Nephron (organoid): ENCODE measurements around the gene NOX5.

Source experiments
- H3K27ac Mint-ChIP-seq, 3 experiments: 2 replicates each; pipeline ENCODE4 v1.8.0; 2020; ENCODE audit warnings: mixed read lengths in 3 of 3, mild to moderate bottlenecking in 2 of 3, moderate library complexity in 1 of 3
- H3K27me3 Mint-ChIP-seq: 2 replicates; pipeline ENCODE4 v1.8.0; 2021; ENCODE audit warnings: low read depth, mild to moderate bottlenecking, moderate library complexity, mixed read lengths
- H3K36me3 Mint-ChIP-seq: 2 replicates; pipeline ENCODE4 v1.8.0; 2020; ENCODE audit warnings: low read depth, mixed read lengths
- H3K4me1 Mint-ChIP-seq: 2 replicates; pipeline ENCODE4 v1.8.0; 2020; ENCODE audit warnings: mixed read lengths
- H3K4me3 Mint-ChIP-seq, 3 experiments: 2 replicates each; pipeline ENCODE4 v1.8.0; 2020; ENCODE audit warnings: mild to moderate bottlenecking in 3 of 3, mixed read lengths in 3 of 3, moderate library complexity in 2 of 3
- H3K9me3 Mint-ChIP-seq: 2 replicates; pipeline ENCODE4 v1.8.0; 2020; ENCODE audit warnings: mixed read lengths
- TF ChIP-seq, protein P1 (sequence below), 3 experiments: fragments of 200-600 bp; sonication (generic); IDR thresholded peaks; one replicate each; pipeline ENCODE4 v1.5.0; 2021; ENCODE audit warnings: antibody characterized with exemption in 3 of 3; ENCODE audit not compliant: unreplicated experiment in 3 of 3

The NOX5 gene

DNA sequence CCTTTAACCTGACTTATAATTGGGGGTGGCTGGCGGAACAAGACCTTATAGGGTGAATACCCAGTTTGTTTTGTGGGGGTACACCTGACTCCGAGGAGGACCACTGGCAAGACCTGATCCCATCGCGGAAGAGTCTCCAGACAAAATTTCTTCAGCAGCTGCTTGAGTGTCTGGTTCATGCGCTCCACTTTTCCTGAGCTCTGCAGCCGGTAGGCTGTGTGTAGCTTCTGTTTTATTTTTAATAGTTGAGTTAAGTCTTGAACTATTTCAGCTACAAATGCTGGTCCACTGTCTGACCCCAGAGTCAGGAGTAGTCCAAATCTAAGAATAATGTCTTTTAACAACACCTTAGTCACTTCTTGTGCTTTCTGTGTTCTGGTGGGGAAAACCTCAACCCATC is 21.2 kb upstream of the NOX5 start:
- TF ChIP-seq, protein P1, sequence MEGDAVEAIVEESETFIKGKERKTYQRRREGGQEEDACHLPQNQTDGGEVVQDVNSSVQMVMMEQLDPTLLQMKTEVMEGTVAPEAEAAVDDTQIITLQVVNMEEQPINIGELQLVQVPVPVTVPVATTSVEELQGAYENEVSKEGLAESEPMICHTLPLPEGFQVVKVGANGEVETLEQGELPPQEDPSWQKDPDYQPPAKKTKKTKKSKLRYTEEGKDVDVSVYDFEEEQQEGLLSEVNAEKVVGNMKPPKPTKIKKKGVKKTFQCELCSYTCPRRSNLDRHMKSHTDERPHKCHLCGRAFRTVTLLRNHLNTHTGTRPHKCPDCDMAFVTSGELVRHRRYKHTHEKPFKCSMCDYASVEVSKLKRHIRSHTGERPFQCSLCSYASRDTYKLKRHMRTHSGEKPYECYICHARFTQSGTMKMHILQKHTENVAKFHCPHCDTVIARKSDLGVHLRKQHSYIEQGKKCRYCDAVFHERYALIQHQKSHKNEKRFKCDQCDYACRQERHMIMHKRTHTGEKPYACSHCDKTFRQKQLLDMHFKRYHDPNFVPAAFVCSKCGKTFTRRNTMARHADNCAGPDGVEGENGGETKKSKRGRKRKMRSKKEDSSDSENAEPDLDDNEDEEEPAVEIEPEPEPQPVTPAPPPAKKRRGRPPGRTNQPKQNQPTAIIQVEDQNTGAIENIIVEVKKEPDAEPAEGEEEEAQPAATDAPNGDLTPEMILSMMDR (IDR thresholded peaks at IDR 0.05; ENCODE audit: unreplicated experiment in 3 of 3), result no peak
- no peak overlapping the region for H3K27ac Mint-ChIP-seq
- H3K27me3 Mint-ChIP-seq, result peaks cover 5% of the 10 kb centered on the region
- H3K4me1 Mint-ChIP-seq, result peaks cover 55% of the 10 kb centered on the region
- no peaks in the 10 kb centered on the region for H3K36me3 Mint-ChIP-seq
- H3K4me3 Mint-ChIP-seq, result no peak overlapping the region
- peaks cover 1% of the 10 kb centered on the region for H3K9me3 Mint-ChIP-seq

DNA sequence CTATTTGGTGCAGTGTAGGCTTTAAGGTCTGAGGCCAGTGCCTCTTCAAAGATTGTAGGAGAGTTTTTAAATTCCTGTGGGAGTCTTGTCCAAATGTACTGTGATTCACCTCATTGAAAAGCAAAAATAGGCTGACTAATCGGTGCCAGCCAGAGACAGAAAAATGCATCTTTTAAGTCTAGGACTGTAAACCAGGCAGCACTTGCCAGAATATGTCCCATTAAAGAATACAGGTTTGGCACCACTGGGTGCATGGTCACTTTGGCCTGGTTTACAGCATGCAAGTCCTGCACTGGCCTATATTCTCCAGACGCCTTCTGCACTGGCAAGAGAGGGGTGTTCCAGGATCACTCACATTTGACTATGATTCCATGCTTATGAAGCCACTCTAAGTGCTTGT is 20.3 kb upstream of the NOX5 start:
- Mint-ChIP-seq H3K4me3 (no peak overlapping the region), H3K36me3 (no peaks in the 10 kb centered on the region), H3K27ac (peak overlapping the region in 2 of 3 experiments; percentile 2 to 48), H3K27me3 (peaks cover 5% of the 10 kb centered on the region), H3K4me1 (peaks cover 64% of the 10 kb centered on the region), H3K9me3 (no peaks in the 10 kb centered on the region)
- TF ChIP-seq, protein P1 (IDR thresholded peaks at IDR 0.05; ENCODE audit: unreplicated experiment in 3 of 3), result no peak

DNA sequence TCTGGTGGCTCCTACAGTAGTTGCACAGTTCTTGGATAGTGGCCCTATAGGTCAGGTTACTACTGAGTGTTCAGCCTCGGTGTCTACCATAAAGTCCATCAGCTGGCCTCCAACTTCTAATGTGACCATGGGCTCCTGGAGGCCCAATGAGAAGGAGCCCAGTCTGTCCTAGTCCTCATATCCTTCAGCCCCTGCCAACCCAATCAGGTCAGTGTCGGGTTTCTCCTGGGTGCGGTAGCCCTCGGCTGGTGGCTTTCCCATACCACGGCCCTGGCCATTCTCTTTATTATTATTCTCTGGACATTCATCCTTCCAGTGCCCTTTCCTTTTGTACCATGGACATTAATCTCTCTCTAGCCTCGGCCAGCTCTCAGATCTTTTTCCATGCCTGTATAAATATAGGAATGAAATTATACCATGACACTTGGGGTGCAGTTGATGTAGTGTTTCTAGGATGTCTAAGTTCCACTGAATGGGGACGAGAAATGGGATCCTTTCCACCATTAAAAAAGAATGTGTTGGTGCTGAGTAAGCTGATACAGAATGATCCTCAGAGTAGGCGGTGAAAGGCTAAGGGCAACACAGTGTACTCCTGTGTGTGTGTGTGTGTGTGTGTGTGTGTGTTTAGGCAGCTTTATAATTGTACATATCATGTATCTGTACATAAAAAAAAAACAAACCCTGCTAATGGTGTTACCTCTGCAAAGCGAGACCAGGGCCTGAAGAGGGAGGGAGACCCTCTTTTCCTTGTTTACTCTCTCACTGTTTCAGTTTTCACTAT is 19.3 kb upstream of the NOX5 start:
- H3K27me3 Mint-ChIP-seq, result no peaks in the 10 kb centered on the region
- H3K27ac Mint-ChIP-seq, result peak overlapping the region; percentile 17 to 54 (median 38)
- H3K4me1 Mint-ChIP-seq, result peaks cover 74% of the 10 kb centered on the region
- H3K4me3 Mint-ChIP-seq, result no peak overlapping the region
- TF ChIP-seq, protein P1 (IDR thresholded peaks at IDR 0.05; ENCODE audit: unreplicated experiment in 3 of 3), result no peak
- no peaks in the 10 kb centered on the region for H3K36me3 Mint-ChIP-seq
- no peaks in the 10 kb centered on the region for H3K9me3 Mint-ChIP-seq

DNA sequence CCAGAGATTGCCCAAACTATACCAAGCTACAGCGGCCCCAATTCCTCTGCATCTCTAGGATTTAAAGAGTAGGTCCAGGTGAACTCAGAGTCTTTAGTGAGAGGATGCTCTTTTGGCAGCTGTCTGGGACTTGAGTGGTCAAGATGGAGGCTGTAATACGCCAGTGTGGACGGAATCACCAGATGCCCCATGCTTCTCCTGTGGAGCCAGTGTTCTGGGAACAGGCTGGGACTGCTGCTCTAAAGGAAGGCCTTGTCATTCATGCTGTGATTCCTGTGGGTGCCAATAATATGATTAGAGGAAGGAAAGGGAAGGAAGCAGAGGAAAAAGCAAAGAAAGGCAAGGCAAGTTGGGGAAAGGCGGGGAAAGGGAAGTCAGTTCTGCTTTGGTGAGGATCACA is 17.4 kb upstream of the NOX5 start:
- no peaks in the 10 kb centered on the region for H3K9me3 Mint-ChIP-seq
- peak overlapping the region; percentile 8 to 79 (median 72) for H3K27ac Mint-ChIP-seq
- TF ChIP-seq, protein P1 (IDR thresholded peaks at IDR 0.05; ENCODE audit: unreplicated experiment in 3 of 3), result no peak
- no peaks in the 10 kb centered on the region for H3K27me3 Mint-ChIP-seq
- no peak overlapping the region for H3K4me3 Mint-ChIP-seq
- peaks cover 80% of the 10 kb centered on the region for H3K4me1 Mint-ChIP-seq
- no peaks in the 10 kb centered on the region for H3K36me3 Mint-ChIP-seq

DNA sequence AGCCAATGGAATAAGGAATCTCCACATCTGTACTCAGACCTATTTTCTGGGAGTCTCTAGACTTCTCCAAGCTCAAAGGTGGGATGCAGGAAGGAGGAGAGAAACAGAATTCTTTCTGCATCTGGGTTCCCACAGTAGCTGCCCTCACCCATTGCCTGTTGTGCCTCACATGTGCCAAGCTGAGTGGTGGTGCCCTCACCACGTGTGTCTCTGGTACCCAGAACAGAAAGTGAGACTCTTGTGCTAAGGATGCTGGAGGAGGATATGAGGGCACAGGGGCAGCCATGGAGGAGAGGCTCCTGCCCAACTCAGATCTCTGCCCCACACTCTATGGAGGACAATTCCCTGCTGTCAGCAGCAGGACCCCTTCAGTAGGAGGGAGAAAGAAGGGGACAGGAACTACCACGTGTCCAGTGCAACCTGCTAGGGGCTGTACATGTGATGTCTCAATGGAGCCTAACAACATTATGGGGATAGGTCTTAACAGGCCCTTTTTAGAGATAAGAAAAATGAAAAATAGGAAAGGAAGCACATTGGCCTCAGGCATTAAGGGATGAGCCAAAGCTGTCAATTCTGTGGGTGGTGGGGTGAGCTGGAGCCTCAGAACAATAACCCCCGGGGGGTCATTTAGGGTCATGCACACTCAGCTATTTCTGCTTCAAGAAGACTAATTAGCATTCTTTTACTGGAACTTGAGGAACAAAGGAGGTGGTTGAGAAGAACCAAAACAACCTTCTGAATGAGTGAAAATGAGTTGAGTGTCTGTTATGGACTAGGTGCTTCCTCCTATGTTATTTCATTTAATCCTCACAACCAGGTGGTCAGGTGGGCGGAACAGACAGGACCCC is 16.3 kb upstream of the NOX5 start:
- Mint-ChIP-seq H3K27ac (peak overlapping the region in 2 of 3 experiments; percentile 72 to 79), H3K9me3 (no peaks in the 10 kb centered on the region), H3K36me3 (no peaks in the 10 kb centered on the region), H3K27me3 (peaks cover 3% of the 10 kb centered on the region), H3K4me3 (peak overlapping the region in 1 of 3 experiments; percentile 46), H3K4me1 (peaks cover 75% of the 10 kb centered on the region)
- TF ChIP-seq, protein P1 (IDR thresholded peaks at IDR 0.05; ENCODE audit: unreplicated experiment in 3 of 3), result no peak
